Keratinocyte (primary cell): ENCODE data around the gene OR5B17. TPM values are rescaled to one million over a fixed set of nuclear protein-coding genes. Genes with fewer than 3 reads are reported as not detected.

Source experiments
- DNase-seq: peaks from one replicate; pipeline ENCODE4 v3.0.0-alpha.2; 2011; ENCODE audit warnings: low read depth, missing footprints, low spot score
- FAIRE-seq: peaks from 2 replicates; lab custom pipeline; 2011; peaks lifted over from hg19 to GRCh38; lab: Jason Lieb, UNC
- H2AFZ ChIP-seq: 2 replicates; pipeline ENCODE4 v1.6.0; 2012; ENCODE audit warnings: low read length, control low read depth, inconsistent platforms; ENCODE audit not compliant: control insufficient read depth
- H3K27ac ChIP-seq: 2 replicates; pipeline ENCODE4 v1.5.1; 2011; ENCODE audit warnings: low read length; ENCODE audit not compliant: control insufficient read depth, insufficient read depth
- H3K27me3 ChIP-seq: 3 replicates; pipeline ENCODE4 v1.6.0; 2011; ENCODE audit warnings: low read length; ENCODE audit not compliant: control insufficient read depth, insufficient read depth; ENCODE audit errors: extremely low read depth
- H3K36me3 ChIP-seq, 2 experiments: 2 replicates in 1 of 2; 3 replicates in 1 of 2; pipeline ENCODE4 v1.5.1; 2011; ENCODE audit warnings: low read length in 2 of 2, mild to moderate bottlenecking in 1 of 2; ENCODE audit not compliant: control insufficient read depth in 2 of 2, insufficient read depth in 2 of 2; ENCODE audit errors: extremely low read depth in 1 of 2
- H3K4me1 ChIP-seq: 3 replicates; pipeline ENCODE4 v1.5.1; 2011; ENCODE audit warnings: low read length; ENCODE audit not compliant: control insufficient read depth, insufficient read depth; ENCODE audit errors: extremely low read depth
- H3K4me2 ChIP-seq: 3 replicates; pipeline ENCODE4 v1.6.0; 2011; ENCODE audit warnings: low read depth, low read length; ENCODE audit not compliant: control insufficient read depth, insufficient read depth; ENCODE audit errors: extremely low read depth
- H3K4me3 ChIP-seq, 3 experiments: fragments of 200-600 bp in 1 of 3; sonication (generic) in 1 of 3; 2 replicates in 2 of 3; 3 replicates in 1 of 3; pipeline ENCODE4 v1.5.1; 2011 to 2016; ENCODE audit warnings: low read length in 3 of 3, mild to moderate bottlenecking in 3 of 3, control low read depth in 2 of 3, inconsistent platforms in 1 of 3, low read depth in 1 of 3, mixed read lengths in 1 of 3, mixed run types in 1 of 3, moderate library complexity in 1 of 3; ENCODE audit not compliant: control insufficient read depth in 2 of 3, insufficient read depth in 2 of 3; ENCODE audit errors: extremely low read depth in 1 of 3
- H3K79me2 ChIP-seq: 2 replicates; pipeline ENCODE4 v1.6.0; 2012; ENCODE audit warnings: low read length; ENCODE audit not compliant: control insufficient read depth, insufficient read depth
- H3K9ac ChIP-seq: 3 replicates; pipeline ENCODE4 v1.6.0; 2011; ENCODE audit warnings: low read length; ENCODE audit not compliant: control insufficient read depth, insufficient read depth; ENCODE audit errors: extremely low read depth
- H3K9me1 ChIP-seq: 3 replicates; pipeline ENCODE4 v1.6.0; 2011; ENCODE audit warnings: low read length; ENCODE audit not compliant: control insufficient read depth, insufficient read depth; ENCODE audit errors: extremely low read depth
- H3K9me3 ChIP-seq: 2 replicates; pipeline ENCODE4 v1.5.1; 2012; ENCODE audit warnings: low read depth, low read length; ENCODE audit not compliant: control insufficient read depth
- H4K20me1 ChIP-seq: 3 replicates; pipeline ENCODE4 v1.6.0; 2011; ENCODE audit warnings: low read length; ENCODE audit not compliant: control insufficient read depth, insufficient read depth; ENCODE audit errors: extremely low read depth
- EZH2 ChIP-seq: IDR thresholded peaks from one replicate; pipeline ENCODE4 v1.6.1; 2012; ENCODE audit warnings: inconsistent platforms, mild to moderate bottlenecking, low read length, moderate library complexity
- dilution Hi-C: fragments of 300-500 bp; cut with MboI; formaldehyde crosslinking; loops from one replicate; pipeline ENCODE4 v1.7.0; 2020; ENCODE audit warnings: low sequenced_read_pairs; ENCODE audit not compliant: extremely low pct_ligation_motif_present
- polyA plus RNA-seq, 5 experiments: library from polyadenylated mRNA; depleted of rRNA in 3 of 5; stranded (reverse) in 3 of 5; stranded (forward) in 1 of 5; unstranded in 1 of 5; fragments of >200 nt; gene quantifications; 1 replicate in 1 of 5; 2 replicates in 3 of 5; 3 replicates in 1 of 5; pipeline versions ENCODE4 v1.2.1 to v1.2.3, GENCODE V29; 2011 to 2012; ENCODE audit warnings: missing spikeins in 2 of 5, low read depth in 1 of 5, low replicate concordance in 1 of 5
- TF ChIP-seq, protein P1 (sequence below), 3 experiments: IDR thresholded peaks in 1 of 3; conservative IDR thresholded peaks in 1 of 3; optimal IDR thresholded peaks in 1 of 3; 2 replicates in 2 of 3; 3 replicates in 1 of 3; pipeline versions ENCODE3 to v1.5.1; 2011; ENCODE audit warnings: low read length in 3 of 3, mild to moderate bottlenecking in 3 of 3, moderate library complexity in 2 of 3, control low read depth in 1 of 3, inconsistent platforms in 1 of 3; ENCODE audit not compliant: insufficient read depth in 2 of 3; ENCODE audit errors: extremely low read depth in 1 of 3

OR5B17 gene
- polyA plus RNA-seq, 1 donor (not counting 4 experiments of a cell fraction or from before 2014, with no cell fraction given), result not detected

DNA sequence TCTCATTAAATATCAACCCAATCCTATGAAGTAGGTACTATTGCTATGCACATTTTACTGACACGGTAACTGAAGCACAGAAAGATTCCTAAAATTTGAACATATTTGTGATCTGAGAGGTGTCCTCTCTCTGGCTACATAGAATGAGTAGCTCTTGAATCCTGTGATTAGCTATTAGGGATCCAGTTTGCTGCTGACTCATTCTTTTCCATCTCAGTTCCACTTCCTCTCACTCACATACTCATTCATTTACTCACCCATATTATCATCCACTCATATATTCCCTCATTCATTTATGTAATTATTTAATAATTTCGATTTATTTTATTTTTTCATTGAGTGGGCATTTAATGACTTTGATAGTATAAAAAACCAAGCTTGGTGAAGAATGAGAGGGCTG is 42.7 kb downstream of the OR5B17 start:
- Histone ChIP-seq H4K20me1 (no peaks in the 10 kb centered on the region), H3K4me3 (no peak overlapping the region), H2AFZ (no peak overlapping the region), H3K36me3 (no peaks in the 10 kb centered on the region), H3K9me1 (no peaks in the 10 kb centered on the region), H3K79me2 (no peaks in the 10 kb centered on the region), H3K4me1 (peaks cover 6% of the 10 kb centered on the region), H3K27me3 (no peaks in the 10 kb centered on the region), H3K9ac (no peak overlapping the region), H3K4me2 (no peak overlapping the region), H3K9me3 (no peaks in the 10 kb centered on the region), H3K27ac (no peak overlapping the region)
- TF ChIP-seq, protein P1, sequence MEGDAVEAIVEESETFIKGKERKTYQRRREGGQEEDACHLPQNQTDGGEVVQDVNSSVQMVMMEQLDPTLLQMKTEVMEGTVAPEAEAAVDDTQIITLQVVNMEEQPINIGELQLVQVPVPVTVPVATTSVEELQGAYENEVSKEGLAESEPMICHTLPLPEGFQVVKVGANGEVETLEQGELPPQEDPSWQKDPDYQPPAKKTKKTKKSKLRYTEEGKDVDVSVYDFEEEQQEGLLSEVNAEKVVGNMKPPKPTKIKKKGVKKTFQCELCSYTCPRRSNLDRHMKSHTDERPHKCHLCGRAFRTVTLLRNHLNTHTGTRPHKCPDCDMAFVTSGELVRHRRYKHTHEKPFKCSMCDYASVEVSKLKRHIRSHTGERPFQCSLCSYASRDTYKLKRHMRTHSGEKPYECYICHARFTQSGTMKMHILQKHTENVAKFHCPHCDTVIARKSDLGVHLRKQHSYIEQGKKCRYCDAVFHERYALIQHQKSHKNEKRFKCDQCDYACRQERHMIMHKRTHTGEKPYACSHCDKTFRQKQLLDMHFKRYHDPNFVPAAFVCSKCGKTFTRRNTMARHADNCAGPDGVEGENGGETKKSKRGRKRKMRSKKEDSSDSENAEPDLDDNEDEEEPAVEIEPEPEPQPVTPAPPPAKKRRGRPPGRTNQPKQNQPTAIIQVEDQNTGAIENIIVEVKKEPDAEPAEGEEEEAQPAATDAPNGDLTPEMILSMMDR (optimal IDR thresholded peaks at IDR 0.05 in 1 of 3, IDR thresholded peaks at IDR 0.05 in 1 of 3, conservative IDR thresholded peaks at IDR 0.05 in 1 of 3; ENCODE audit: extremely low read depth in 1 of 3, insufficient read depth in 2 of 3, low read length in 3 of 3), result no peak
- TF ChIP-seq EZH2, result no peak
- DNase-seq (peak; percentile 21), FAIRE-seq (peak; percentile 41)
- dilution Hi-C loops, result no loop called here

Other genes starting within 250 kb of the OR5B17 start
- gene OR9I1, start 233.5 kb downstream of the OR5B17 start, polyA plus RNA-seq, result not detected in 3 replicates
- not detected in 3 replicates for gene OR9Q2, start 170.0 kb downstream of the OR5B17 start, polyA plus RNA-seq
- not detected in 3 replicates for gene OR1S2, start 154.9 kb downstream of the OR5B17 start, polyA plus RNA-seq
- not detected in 3 replicates for gene OR1S1, start 146.3 kb downstream of the OR5B17 start, polyA plus RNA-seq
- not detected in 3 replicates for gene OR10Q1, start 130.2 kb downstream of the OR5B17 start, polyA plus RNA-seq
- not detected in 3 replicates for gene OR10W1, start 90.8 kb downstream of the OR5B17 start, polyA plus RNA-seq
- gene OR5B3, start 47.8 kb upstream of the OR5B17 start, polyA plus RNA-seq, result not detected in 3 replicates
- not detected in 3 replicates for gene OR5B2, start 69.1 kb upstream of the OR5B17 start, polyA plus RNA-seq
- gene OR5B12, start 83.2 kb upstream of the OR5B17 start, polyA plus RNA-seq, result not detected in 3 replicates
- 0.06 to 0.21 TPM (median 0.09 TPM) in 3 replicates for gene OR5B21, start 149.0 kb upstream of the OR5B17 start, polyA plus RNA-seq
- 83.9 to 147 TPM (median 92.5 TPM) in 3 replicates for gene LPXN, start 216.8 kb upstream of the OR5B17 start, polyA plus RNA-seq
- 30.1 to 45.6 TPM (median 34.0 TPM) in 3 replicates for gene ZFP91, start 220.0 kb upstream of the OR5B17 start, polyA plus RNA-seq